AML-193 (cell line): ENCODE measurements around the gene PNMA8C.
"Not testable (repeated sequence)": the region's sequence is repeated elsewhere in the genome, so short reads cannot be mapped to it uniquely, and the experiment has no call there.

Experiments
- DNase-seq, 2 experiments: peaks; one replicate each; lab custom pipeline; 2025; lab: John Stamatoyannopoulos, UW

The PNMA8C gene

GRCh38 chr19:46388311-46389095, 40.2 kb downstream of the PNMA8C start:
- no peak for DNase-seq

GRCh38 chr19:46387713-46388130, 41.0 kb downstream of the PNMA8C start:
- DNase-seq: no peak

GRCh38 chr19:46386996-46387712, 41.6 kb downstream of the PNMA8C start:
- DNase-seq: no peak

- no peak for DNase-seq
These were observed 42.6 kb downstream of the PNMA8C start for GRCh38 chr19:46386151-46386550.

- DNase-seq: no peak
These were observed 43.1 kb downstream of the PNMA8C start for GRCh38 chr19:46385636-46386035.

- DNase-seq: no peak
These were observed 44.3 kb downstream of the PNMA8C start for GRCh38 chr19:46384396-46384795.

GRCh38 chr19:46383846-46384245, 44.9 kb downstream of the PNMA8C start:
- DNase-seq: no peak

- DNase-seq: no peak
These were observed 45.4 kb downstream of the PNMA8C start for GRCh38 chr19:46383171-46383815.

GRCh38 chr19:46381756-46382345, 46.9 kb downstream of the PNMA8C start:
- DNase-seq: no peak

GRCh38 chr19:46381346-46381745, 47.4 kb downstream of the PNMA8C start:
- no peak for DNase-seq

- DNase-seq: no peak
These were observed 48.0 kb downstream of the PNMA8C start for GRCh38 chr19:46380690-46381089.

- no peak for DNase-seq
These were observed 50.5 kb downstream of the PNMA8C start for GRCh38 chr19:46378268-46378667.

- DNase-seq: no peak
These were observed 52.2 kb downstream of the PNMA8C start for GRCh38 chr19:46376241-46377153.

GRCh38 chr19:46375476-46376067, 53.2 kb downstream of the PNMA8C start:
- DNase-seq: not testable (repeated sequence)
